NOMO-1 (cell line): ENCODE results near the gene HYCC1.
"Not testable (repeated sequence)": the region's sequence is repeated elsewhere in the genome, so short reads cannot be mapped to it uniquely, and the experiment has no call there.

Source experiments
- DNase-seq, 2 experiments: peaks; one replicate each; lab custom pipeline; 2025; ENCODE audit not compliant: unreplicated experiment in 2 of 2; lab: John Stamatoyannopoulos, UW

The HYCC1 gene

DNA sequence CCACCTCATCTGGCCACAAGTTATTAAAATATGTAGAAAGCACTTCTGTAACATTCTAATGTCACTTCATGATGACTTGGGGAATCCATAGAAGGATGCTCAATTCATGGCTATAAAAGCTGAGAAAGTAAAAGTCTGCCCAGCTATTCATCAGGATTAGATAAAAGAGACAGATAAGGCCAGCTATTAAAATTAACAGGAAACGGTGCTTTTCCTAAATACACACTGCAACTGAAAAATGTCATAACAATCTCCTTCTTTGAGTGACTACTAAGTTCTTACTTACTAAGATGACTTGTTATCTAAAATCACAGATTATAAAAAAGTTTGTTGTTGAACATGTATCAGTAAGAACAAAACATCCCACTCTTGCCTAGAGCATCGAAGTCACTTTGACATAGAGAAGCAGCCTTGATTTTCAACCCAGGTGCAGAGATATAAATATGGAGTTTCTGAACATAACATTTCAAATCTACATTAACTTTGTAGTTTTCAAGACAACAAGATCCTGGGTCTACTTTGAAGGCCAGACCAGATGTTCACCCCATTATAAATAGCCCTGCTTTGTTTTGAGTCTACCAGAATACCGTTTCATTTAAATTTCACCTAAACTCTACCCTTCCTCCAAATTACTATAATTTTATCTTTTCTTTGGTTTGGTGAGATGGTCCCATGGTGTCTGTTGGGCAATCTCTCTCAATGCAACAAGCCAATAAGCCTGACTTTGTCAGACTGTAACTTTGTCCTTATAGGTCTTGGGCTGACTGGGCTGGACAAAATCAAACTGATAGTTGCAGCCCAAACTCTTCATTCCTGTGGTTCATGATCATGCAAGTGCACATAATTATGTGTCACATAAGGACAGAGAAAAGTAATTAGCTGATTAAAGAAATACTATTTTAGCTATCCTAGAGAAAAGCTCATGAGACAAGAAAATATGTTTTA lies 24.0 kb downstream of the HYCC1 start:
- no peak for DNase-seq

DNA sequence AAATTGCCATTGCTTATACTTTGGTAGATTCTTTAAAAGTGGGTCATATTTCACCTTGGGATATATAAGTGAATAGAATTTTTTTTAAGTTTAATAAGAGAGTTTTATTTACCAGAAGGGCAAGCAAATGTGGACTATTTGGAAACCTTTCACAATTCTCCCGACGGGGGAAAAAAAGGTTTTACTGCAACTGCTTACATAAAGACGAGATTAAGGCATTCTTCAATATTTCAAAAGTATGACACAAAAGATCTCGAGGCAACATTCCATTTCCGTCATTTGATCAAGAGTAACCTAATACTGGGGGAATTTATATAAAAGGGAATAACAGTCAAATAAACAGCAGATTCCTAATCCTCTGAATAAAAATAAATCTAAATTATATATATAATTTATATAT lies 28.5 kb downstream of the HYCC1 start:
- DNase-seq: no peak

DNA sequence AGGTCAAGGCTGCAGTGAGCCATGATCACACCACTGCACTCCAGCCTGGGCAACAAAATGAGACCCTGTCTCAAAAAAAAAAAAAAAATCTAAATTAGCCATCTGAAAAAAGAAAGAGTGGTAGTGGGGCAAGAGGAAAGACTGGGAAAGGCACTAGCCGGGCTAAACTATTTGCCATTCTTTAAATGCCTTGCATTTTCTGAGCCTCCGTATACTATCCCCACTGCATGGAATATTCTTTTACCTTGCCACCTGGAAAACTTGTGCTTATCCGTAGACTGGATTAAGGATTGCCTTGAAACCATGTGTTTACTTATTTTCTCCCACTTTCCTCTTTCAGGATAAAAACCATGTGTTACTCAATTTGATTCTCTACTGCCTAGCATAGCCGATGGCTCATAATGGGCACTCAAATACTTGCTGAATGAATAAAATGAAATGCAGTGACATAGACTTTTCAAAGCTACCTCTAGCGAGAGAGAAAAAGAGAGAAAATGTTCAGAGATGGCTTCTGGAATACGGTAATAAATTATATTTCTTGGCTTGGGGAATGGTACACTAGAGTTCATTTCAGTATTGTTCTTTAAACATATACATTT lies 30.6 kb downstream of the HYCC1 start:
- no peak for DNase-seq

DNA sequence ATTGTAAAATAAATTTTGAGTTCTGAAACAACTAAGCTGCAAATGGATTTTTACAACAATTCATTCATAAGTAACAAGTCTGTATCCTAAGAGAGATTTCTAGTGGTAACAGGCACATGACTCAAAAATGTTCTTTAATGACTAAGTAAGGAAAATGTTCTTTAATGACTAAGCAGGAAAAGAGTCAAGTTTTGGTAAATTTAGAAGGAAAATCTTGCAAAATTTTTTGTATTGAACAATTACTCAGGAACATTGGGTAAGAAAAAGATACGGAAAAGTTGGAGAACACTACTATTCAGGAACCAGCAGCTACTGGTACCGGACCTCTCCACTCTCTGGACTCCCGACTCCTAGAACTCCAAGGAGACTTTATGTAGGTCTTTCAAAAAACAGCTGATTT lies 33.5 kb downstream of the HYCC1 start:
- no peak for DNase-seq

DNA sequence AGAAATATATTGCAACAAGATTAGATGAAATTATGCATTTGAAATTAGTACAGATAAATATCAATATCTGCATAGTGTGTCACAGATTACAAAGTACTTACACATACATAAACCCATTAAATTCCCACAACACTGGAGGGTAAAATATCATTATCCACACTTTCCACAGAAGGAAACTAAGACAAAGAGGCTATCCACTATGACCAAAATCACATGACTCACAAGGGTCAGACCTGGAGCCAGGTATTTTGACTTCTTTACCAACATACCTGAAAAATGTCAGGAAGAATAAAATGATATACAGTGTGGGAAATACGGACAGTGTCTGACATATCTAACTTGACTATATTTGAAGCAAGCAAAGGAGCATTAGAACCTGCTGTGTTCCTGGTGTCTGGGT lies 34.1 kb downstream of the HYCC1 start:
- no peak for DNase-seq

DNA sequence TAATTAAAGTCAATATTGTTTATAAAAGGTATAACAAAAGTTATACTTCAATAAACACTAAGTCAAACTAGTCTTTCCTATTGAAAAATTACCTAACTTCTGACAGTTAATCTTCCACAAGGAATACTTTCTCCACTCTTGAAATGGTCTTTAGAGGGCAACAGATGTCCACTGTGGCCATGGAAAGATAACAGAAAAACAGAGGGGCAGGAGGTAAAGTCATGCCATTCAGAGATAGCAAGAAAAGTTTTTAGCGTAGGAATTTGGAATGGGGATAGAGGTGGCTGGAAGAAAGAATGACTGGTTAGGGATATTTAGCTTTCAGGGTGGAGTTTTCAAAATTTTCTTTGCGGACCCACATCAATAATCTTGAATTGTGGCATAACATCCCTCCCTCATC lies 34.7 kb downstream of the HYCC1 start:
- no peak for DNase-seq

DNA sequence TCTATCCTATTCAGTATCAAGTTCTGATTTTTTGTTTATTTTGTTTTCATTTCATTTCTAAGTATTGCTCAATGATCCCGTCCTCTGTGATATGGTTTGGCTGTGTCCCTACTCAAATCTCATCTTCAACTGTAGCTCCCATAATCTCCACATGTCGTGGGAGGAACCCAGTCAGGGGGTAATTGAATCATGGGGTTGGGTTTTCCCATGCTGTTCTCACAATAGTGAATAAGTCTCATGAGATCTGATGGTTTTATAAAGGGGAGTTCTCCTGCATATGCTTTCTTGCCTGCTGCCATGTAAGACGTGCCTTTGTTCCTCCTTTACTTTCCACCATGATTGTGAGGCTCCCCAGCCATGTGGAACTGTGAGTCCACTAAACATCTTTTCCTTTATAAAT lies 39.3 kb downstream of the HYCC1 start:
- not testable (repeated sequence) for DNase-seq

DNA sequence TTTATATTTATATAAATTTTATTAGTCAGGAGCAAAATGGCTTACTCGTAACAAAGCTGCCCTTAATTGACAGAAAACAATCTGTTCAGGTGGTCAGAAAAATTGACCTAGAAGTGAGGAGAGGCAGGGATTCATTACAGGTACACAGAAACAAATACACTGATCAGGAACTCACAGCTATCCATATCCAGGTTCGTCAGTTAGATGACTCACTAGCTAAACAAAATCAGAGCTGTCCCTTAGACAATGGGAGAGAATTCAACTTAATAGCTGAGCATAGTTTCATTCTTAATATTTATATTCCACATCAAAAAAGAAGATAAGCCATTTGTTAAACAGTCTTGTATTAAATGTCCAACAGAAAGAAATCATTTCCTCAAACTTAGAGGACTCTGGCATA lies 41.7 kb downstream of the HYCC1 start:
- DNase-seq: no peak

DNA sequence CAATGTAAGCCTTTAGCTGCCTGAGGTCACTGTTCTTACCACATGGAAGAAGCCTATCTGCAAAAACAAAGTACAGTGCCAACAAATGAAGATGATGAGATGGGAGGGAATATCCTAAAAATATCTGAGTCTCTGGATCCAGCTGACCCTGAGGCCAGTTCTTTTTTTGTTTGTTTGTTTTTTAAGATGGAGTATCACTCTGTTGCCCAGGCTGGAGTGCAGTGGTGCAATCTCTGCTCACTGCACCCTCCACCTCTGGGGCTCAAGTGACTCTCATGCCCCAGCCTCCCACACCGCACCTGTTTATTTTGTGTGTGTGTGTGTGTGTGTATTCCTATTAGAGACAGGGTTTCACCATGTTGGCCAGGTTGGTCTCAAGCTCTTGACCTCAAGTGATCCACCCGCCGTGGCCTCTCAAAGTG lies 44.9 kb downstream of the HYCC1 start:
- no peak for DNase-seq
